Activated effector memory CD4-positive, alpha-beta T cell treated with anti-CD3 and anti-CD28 coated beads, Interleukin-2, amount 50 U/mL, for 16 hours (primary cell): ENCODE measurements around the gene SRGAP3.

Experiments used
- DNase-seq: peaks from one replicate; pipeline ENCODE4 v3.0.0-alpha.2; 2020

Gene SRGAP3

GRCh38 chr3:9078561-9079240 lies 170.7 kb downstream of the SRGAP3 start:
- DNase-seq, result no peak

DNA sequence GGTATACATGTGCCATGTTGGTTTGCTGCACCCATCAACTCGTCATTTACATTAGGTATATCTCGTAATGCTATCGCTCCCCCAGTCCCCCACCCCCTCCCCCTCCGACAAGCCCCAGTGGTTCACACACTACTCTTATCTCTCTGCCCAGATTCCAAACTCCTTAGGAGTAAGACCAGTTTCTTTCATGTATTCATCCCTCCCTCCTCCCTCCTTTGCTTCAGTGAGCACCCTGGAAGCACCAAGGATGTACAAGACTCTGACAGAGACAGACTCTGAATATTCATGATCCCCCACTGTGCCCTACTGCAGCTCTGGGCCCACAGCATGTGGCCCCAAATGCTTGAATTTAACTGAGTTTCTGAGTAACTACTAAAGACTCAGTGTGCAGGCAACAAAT lies 172.4 kb downstream of the SRGAP3 start:
- DNase-seq, result no peak

GRCh38 chr3:9075762-9076161 lies 173.7 kb downstream of the SRGAP3 start:
- DNase-seq, result no peak

- DNase-seq, result no peak
Observed at GRCh38 chr3:9074079-9074478, 175.4 kb downstream of the SRGAP3 start.

DNA sequence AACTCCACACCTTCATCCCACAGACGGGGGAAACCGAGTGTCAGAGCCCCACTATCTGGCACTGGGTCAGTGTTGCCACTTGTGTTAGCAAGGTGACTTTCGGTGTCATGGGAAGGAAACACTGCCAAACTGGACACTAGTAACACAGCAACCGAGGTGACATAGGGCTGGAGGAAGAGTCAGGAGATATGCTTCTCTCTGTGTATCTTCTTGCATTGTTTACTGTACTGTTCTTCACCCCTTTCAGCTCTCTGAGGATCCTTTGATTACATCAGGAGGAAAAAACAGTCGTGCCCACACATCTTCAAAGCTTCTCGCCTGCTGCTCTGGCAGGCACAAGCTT lies 176.8 kb downstream of the SRGAP3 start:
- no peak for DNase-seq

DNA sequence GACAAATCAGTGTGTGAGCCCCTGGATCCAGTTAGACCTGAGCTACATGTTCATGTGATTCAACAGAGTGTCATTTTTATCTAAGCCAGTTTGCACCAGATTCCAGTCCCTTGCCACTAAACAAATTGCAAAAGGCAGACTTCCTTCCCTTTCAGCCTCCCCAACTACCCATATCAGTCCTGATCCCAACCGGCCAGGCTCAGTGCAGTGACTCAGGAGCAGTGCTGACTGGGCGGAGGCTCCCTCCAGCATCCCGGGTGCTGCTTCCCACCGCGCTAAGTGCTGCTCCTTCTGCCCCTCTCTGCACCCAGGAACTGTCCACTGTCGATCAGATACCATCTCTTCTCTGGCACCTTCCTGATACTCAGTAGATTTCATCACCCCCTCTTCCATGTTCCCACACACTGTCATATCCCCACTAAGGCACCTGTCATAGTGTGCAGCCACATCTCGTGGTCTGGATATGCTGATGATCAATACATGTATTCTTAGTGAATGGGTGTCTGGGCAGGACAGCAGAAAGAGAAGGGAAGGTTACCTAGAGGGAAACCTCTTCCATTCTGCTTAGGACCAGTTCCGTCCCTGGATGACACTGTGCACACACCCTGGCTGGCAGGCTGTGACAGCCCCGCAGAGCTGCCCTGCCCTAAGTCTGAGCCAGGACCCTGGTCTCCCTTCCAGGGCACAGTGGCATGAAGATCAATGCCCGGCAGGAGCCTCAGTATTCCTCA lies 177.3 kb downstream of the SRGAP3 start:
- no peak for DNase-seq

DNA sequence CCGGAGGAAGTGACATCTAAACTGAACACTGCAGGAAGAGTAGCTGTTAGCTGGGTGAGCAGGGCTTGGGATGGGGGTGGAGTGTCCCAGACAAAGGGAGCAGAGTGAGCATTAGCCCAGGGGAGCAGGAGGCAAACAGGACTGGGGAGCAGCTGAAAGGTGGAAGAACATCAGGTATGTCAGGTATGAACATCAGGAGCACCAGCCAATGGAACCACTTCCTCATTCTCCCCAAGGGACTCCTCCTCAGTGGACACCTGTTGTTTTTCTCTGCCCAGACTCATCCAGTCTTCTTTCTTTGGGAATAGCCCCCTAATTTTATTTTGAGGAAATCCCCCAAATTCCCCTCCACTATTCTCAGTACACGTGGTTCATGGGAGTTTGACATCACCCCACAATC lies 178.5 kb downstream of the SRGAP3 start:
- no peak for DNase-seq

- no peak for DNase-seq
Observed at GRCh38 chr3:9069971-9070370, 179.5 kb downstream of the SRGAP3 start.

DNA sequence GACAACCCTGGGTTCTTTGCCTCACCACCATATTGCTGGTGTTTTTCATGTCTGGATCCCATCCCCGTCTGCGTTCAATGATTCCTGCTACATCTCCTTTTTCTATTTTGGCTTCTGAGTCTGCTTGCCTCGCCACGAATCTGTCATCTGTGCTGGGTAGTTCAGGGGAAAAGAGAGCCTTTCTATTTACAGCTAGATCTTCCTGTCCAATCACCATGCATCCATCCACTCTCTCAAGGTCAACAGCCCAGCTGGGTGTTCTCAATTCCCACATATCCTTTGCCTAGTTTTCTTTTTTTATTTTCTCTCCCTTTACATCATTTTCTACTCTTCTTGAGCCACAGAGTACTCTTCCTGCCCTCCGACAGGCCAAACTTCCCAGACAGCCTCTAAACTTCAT lies 181.4 kb downstream of the SRGAP3 start:
- no peak for DNase-seq

DNA sequence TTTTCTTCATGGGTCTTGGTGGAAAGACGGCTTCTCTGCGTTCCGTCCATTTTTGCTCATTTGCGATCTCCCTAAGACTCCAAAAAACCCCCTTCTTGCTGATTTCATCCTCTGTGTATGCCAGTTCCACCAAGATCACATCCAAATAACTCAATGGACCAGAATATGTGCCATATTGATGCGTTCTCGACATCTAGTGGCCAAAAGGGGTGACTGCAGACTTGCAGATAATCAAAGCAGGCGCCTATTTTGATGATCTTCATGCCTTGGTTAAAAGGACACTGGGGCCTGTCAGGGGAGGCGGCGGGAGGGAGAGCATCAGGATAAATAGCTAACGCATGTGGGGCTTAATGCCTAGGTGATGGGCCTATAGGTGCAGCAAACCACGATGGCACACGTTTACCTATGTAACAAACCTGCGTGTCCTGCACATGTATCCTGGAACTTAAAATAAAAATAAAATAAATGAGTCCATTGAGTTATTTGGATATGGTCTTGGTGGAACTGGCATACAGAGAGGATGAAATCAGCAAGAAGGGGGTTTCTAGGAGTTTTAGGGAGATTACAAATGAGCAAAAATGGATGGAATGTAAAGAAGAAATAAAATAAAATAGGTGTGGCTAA lies 182.0 kb downstream of the SRGAP3 start:
- DNase-seq, result no peak

- DNase-seq, result no peak
Observed at GRCh38 chr3:9066775-9067174, 182.7 kb downstream of the SRGAP3 start.

GRCh38 chr3:9066141-9066540 lies 183.3 kb downstream of the SRGAP3 start:
- DNase-seq, result no peak

- DNase-seq, result no peak
Observed at GRCh38 chr3:9064850-9065249, 184.6 kb downstream of the SRGAP3 start.

- DNase-seq, result no peak
Observed at GRCh38 chr3:9064251-9064650, 185.2 kb downstream of the SRGAP3 start.

- no peak for DNase-seq
Observed at GRCh38 chr3:9062570-9062969, 186.9 kb downstream of the SRGAP3 start.

- no peak for DNase-seq
Observed at GRCh38 chr3:9061634-9062033, 187.8 kb downstream of the SRGAP3 start.

DNA sequence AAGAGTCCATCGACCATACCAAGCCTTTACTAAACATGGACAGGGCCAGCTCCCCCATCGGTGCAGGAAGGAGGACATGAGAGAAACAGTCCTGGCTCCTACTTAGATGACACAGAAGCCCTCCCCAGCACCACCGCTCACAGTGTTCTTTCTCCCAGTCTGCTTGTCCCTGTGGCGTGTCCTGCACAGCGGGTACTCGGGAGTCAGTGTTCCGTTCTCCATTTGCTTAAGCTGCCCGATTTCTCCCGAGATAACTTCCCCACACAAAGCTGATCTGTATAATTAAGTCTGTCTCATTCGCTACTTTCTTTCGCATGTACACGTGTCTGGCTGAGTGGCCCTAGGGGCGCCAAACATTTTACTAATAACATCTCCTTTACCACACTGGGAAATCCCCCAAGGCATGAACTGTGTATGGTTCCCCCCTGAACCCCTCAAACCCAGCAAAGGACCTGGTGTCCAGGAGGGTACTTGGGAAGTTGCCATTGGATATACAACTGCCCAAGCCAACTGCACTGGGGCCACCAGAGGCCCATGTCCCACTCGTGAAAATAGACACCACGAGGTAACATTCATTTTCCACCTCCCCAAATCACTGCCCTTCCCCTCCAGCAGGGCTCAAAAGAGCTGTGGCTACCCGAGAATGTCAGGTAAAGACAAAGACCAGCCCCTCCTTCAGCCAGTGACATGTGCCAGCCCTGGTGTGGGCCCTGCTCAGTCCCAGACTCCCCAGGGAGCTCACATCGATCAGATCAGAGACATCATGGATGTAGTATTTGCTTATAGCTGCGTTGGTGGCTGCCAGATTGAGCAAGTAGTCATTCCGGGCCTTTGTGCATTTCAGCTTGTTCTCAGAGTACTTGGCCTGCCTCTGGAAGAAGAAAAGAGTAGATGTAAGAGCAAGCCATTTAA lies 189.7 kb downstream of the SRGAP3 start:
- no peak for DNase-seq

GRCh38 chr3:9056581-9056980 lies 192.9 kb downstream of the SRGAP3 start:
- no peak for DNase-seq

DNA sequence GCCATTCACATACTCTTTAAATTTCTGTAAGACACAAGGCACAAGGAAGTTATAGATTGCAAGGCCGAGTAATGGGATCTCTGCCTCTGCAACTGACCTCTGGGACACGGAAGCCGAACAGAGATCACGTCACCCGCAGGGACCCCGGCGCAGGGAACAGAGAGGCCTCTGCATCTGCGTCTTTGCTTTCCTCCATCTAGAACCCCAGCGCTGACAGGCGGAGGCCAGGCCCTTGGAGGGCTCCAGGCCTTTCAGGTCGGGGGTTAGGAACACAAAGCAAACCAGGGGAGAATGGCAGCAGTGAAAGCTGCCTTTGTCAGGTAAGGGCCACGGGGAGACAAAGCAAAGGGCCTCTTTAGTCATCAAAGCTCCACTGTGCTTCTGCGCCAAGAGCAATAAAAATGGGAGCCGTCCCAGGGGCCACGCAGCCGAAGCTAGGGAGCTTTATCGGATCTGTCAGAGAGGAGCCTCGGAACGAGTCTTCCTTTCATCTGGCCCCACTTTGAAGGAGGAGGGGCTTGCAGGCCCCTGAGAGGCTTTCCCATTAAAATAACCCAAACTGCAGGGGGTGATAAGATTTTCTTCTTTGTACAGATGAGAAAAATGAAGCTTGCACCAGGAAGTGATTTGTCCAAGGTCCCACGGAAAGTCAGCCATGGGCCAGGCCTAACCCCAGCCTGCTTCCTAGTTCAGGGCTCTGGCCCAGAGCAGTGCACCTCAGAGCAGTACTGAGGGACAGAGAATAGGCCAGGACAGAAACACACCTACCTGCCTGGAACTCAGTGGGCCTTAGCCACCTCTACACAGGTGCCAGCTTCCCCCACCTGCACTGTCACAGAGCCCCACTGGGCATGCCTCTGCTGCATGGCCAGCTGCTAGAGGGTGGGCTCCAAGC lies 201.7 kb downstream of the SRGAP3 start:
- DNase-seq, result no peak

- no peak for DNase-seq
Observed at GRCh38 chr3:9045371-9045770, 204.1 kb downstream of the SRGAP3 start.

GRCh38 chr3:9043063-9043462 lies 206.4 kb downstream of the SRGAP3 start:
- no peak for DNase-seq

DNA sequence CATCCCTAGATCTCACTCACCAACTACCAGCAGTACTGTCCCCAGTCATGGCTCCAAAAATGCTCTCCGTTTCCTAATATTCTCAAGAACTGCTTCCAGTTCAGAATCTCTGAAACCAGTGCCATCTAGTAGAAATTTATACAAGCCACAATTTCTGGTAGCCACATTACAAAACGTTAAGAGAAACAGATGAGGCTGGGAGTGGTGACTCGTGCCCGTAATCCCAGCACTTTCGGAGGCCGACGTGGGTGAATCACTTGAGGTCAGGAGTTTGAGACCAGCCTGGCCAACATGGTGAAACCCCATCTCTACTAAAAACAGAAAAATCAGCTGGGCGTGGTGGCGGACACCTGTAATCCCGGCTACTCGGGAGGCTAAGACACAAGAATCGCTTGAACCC lies 207.8 kb downstream of the SRGAP3 start:
- DNase-seq, result no peak
